ENCODE results near the gene SERPINA12.

The SERPINA12 gene, protein sequence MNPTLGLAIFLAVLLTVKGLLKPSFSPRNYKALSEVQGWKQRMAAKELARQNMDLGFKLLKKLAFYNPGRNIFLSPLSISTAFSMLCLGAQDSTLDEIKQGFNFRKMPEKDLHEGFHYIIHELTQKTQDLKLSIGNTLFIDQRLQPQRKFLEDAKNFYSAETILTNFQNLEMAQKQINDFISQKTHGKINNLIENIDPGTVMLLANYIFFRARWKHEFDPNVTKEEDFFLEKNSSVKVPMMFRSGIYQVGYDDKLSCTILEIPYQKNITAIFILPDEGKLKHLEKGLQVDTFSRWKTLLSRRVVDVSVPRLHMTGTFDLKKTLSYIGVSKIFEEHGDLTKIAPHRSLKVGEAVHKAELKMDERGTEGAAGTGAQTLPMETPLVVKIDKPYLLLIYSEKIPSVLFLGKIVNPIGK

GRCh38 chr14:94509356-94509755 is at the start of gene SERPINA12:
Gene SERPINA12 (minus strand): TSS chr14:94509469. CDS start chr14:94498397, 11,072 bp downstream.
- DNase-seq = no peak

- no peak for DNase-seq
Observed at GRCh38 chr14:94558842-94559241, 49.6 kb upstream of the SERPINA12 start.

DNA sequence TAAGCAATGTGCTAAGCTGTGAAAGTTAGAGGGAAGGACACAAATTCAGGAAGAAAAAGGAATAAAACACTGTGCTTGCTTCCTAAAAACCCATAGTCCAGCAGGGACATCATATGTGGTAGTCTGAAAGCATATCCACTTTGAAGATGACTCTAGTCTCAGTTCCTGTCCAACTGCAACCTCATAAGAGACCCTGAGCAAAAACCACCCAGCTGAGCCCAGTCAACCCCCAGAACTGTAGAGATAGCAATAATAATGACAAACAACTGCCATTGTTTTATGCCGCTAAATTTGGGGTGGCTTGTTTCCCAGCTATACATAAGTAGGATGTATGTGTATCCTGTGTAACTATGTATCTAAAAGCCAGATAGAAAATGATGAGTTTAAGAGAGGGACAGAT is 48.1 kb upstream of the SERPINA12 start:
- no peak for DNase-seq

DNA sequence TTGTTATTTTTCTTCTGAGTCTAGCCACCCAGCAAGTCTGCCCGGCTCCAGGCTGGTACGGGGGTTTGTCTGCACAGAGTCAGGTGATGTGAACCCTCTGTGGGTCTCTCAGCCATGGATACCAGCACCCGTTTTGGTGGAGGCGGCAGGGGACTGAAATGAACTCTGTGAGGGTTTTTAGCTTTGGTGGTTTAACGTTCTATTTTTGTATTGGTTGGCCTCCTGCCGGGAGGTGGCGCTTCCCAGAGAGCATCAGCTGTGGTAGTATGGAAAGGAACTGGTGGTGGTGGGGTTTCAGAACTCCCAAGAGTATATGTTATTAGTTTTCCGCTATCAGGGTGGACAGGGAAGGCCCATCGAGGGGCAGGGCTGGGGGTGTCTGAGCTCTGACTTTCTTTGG is 46.7 kb upstream of the SERPINA12 start:
- DNase-seq = no peak

DNA sequence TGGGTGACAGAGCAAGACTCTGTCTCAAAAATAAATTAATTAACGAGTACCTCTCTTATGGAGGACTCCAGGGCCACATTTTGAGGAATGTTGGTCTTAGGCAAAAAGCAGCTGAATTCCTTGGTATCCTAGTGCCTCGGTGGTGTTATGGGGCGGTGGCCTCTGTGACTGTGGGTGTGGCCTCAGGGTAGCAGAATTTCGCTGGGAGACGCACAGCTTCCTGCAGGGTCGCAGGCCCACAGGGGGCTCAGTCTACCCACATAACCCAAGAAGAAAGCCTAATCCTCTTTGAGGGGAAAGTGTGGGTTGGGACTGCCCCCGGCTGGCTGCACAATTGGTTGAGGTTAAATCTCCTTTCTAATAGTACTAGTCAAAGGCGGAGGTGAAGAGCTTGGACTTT is 40.8 kb upstream of the SERPINA12 start:
- DNase-seq = no peak

DNA sequence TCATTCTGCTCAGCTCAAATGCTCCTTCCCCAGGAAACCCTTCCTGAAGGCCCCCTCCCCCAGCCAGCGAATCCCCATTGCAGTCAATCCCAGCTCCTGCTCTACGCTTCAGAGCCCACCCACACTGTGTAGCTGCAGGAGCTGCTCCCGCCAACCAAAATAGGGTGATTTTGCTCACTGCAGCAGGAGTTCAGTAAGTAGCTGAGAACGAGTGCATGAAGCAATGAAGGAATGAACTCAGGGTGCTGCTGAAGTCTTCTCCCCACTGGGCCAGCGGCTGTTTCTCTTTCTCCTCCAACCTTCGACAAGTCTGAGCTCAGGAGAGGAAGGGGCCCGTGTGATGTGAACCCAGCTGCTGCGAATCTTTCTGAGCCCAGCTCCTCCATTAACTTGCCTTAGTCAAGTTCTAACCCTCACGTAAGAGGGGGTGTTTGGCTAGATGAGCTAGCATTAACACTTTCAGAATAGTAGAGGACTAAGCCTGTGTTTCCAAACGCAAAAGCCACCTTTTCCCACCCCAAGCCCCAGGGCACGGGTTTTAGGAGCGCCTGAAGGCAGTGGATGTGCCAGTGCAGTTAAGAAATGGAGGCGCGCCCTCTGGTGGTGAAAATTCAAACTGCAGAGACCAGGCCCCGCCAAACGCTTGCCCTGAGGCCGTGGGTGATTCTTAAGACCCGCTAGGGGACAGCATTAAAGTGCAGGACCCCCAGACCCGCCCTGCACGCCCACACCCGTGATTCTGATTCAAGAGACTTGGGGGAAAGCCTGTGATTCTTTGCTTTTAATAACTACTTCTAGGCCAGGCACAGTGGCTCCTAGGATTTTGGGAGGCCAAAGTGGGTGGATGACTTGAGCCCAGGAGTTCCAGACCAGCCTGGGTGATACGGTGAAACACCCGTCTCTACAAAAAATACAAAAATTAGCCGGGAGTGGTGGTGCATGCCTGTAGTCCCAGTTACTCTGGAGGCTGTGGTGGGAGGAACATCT is 40.0 kb upstream of the SERPINA12 start:
- peak; percentile 1 to 57 for DNase-seq

GRCh38 chr14:94548131-94548998 is 39.1 kb upstream of the SERPINA12 start:
- DNase-seq = no peak

DNA sequence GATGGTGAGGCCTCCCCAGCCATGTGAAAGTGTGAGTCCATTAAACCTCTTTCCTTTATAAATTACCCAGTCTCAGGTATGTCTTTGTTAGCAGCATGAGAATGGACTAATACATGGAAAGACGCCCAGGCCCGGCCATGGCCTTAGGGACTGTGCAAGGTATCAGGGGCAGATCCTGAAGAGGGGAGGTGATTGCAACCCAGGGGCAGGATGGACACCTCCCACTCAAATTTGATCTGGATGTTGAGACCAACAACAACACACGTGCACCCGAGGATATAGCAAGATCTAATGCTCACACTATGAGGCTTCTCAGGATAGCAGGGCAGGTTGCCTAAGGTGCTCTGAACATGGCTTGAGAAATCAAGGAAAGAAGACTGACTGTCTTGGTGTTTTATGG is 38.5 kb upstream of the SERPINA12 start:
- no peak for DNase-seq

DNA sequence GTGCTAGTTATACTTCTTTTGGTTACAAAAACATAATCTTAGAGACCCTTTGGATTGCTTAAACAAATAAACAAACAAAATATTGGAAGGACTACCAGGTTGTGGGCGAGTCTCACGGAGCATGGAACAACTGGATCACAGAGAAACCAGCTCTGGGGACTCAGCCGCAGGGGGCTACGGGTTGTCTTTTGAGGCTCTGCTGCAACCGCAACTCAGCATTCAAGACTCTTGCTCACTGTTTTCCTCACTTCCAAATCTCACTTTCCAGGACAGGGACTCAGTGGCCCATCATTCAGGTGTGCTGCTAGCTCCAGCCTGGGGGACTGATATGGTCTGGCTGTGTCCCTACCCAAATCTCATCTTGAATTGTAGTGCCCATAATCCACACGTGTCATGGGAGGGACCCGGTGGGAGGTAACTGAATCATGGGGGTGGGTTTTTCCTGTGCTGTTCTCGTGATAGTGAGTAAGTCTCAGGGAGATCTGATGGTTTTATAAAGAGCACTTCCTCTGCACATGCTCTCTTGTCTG is 37.9 kb upstream of the SERPINA12 start:
- no peak for DNase-seq

- DNase-seq = peak in 1 of 2 experiments; percentile 9
Observed at GRCh38 chr14:94545131-94545841, 36.0 kb upstream of the SERPINA12 start.

GRCh38 chr14:94544726-94545125 is 35.5 kb upstream of the SERPINA12 start:
- no peak for DNase-seq

DNA sequence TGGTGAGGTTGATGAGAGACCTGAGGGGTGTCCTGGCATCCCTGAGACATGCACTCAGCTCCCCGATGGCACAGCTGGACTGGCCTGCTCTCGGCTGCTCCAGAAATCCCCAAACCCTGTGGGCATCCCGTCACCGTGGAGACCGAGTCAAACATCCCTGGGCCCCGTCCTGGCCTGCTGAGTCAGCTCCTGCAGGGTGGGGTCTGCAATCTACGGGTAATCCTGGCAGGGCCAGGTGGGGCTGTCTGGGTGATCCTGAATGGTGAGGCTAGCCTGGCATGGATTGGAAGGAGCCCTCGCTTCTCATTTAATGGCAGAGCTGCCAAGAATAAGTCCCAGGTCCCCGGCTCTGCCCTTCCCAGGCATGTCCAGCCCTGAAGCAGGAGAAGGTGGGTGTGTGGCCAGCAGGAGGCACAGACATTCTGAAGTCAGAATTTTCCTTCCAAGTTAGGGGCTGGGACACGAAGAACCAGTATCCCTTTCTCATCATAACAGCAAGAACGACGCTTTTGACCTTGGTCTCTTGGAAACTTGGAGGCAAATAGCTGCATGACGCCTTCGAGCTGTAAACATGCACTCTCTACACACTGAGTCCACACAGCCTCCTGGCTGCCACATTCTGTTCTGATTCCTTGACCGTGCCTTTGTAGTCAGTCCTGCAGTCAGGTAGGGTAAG is 34.3 kb upstream of the SERPINA12 start:
- DNase-seq = no peak

DNA sequence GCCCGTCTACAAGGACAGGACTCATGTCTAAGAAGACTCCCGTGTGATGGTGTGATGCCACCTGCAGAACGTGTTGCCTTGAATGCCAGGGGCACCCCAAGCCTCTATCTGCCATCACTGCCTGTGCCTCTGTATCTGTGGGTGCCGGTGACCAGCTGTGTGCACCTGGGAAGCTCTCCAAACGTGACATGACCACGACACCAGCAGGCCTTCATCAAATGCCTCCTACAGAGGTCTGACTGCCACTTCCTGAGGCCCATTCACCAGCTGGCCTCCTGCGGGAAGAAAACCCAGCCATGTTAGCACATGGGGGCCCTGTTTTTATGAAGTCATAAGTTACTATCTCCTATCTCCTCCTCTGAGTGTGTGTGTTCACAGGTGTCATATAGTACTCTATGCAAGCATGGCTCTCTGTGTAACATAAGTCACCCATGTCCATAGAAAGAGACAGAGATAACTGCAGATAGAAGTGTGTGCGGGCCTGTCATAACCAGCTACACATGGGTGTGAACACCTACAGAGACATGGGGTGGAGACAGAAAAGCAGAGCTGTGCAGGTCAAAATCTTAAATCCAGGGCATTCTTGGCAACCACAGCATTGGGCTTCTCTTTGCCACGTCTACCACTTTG is 33.7 kb upstream of the SERPINA12 start:
- no peak for DNase-seq

GRCh38 chr14:94542111-94542810 is 33.0 kb upstream of the SERPINA12 start:
- DNase-seq = no peak

GRCh38 chr14:94541234-94541975 is 32.1 kb upstream of the SERPINA12 start:
- no peak for DNase-seq

DNA sequence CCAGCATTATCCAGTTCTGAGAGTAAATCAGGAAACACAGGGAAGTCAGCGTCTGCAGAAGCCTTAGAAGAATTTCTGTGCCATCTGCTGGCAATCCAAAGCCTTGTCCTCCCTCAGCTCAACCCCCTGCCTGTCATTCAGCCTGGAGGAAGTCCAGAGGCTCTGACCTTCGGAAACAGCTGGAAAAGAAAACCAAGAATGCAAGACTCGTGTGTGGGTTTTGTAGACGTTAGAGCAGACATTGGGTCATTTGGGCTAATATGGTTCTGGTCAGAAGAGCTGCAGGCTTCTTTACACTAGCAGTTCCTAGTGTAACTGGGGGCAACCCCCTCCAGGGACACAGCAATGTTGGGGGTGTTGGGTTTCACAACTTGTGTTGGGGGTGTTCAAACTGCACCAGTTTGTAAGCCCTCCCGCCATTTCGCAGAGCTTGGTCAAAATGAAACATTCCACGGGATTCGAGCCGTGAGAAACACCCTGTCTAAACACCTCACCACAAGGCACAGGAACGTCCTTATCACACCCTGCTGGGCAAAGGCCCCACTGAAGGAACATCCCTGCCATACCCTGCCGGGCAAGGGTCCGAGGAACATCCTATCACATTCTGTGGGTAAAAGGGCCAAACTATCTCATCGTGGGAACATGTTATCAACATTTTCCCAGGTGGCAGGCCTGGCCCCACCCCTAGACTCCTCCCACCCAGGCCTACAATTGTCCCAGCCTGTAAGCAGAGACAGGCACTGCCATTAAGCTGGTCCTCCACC is 30.9 kb upstream of the SERPINA12 start:
- no peak for DNase-seq

GRCh38 chr14:94539181-94539580 is 29.9 kb upstream of the SERPINA12 start:
- DNase-seq = no peak

GRCh38 chr14:94538070-94538740 is 28.9 kb upstream of the SERPINA12 start:
- DNase-seq = no peak
